ENCODE measurements around the gene TNFSF10.
"Not testable (repeated sequence)": the region's sequence is repeated elsewhere in the genome, so short reads cannot be mapped to it uniquely, and the experiment has no call there.

Gene TNFSF10

DNA sequence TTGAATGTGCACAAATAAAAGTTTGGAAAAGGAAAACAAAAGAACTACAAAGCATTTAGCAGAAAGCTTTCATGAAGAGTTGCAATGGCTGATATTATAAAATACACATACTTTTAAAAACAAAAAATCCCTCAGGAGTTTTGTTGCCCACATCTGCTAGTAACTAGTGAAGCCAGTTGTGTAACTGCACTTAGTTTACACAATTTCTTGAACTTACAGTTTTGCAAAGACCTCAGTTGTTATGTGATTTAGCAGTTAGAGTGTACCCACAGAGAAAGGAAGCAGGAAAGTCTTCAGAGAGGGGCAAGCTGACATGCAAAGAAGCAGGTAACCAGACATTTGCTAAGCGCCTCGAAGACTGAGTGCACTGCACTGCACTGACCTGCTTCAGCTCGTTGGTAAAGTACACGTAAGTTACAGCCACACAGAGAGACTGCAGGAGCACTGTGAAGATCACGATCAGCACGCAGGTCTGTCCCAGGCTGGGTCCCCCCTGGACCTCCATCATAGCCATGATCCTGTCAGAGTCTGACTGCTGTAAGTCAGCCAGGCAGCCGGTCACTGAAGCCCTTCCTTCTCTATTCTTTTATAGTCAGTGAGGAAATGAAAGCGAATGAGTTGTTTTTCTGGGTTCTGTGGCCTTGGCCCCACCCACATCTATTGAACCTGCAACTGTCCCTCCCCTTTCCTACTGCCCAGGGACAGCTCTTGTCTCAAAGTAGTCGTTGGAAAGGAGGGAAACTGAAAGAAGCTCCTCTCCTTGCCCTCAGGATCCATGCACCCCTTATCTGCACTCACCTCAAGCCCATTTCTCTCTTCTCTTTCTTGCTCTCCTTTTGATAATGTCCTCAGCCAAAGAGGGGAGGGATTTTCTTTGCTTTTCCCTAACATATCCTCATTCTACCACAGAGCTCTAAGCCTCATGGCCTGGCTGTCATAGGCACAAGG is at the start of gene TNFSF10:
Gene TNFSF10 (minus strand): TSS at position 560 of the 948 bp plus-strand sequence. CDS start 46 bp downstream, at position 514.
- peak; percentile 94 to 97 for DNase-seq

DNA sequence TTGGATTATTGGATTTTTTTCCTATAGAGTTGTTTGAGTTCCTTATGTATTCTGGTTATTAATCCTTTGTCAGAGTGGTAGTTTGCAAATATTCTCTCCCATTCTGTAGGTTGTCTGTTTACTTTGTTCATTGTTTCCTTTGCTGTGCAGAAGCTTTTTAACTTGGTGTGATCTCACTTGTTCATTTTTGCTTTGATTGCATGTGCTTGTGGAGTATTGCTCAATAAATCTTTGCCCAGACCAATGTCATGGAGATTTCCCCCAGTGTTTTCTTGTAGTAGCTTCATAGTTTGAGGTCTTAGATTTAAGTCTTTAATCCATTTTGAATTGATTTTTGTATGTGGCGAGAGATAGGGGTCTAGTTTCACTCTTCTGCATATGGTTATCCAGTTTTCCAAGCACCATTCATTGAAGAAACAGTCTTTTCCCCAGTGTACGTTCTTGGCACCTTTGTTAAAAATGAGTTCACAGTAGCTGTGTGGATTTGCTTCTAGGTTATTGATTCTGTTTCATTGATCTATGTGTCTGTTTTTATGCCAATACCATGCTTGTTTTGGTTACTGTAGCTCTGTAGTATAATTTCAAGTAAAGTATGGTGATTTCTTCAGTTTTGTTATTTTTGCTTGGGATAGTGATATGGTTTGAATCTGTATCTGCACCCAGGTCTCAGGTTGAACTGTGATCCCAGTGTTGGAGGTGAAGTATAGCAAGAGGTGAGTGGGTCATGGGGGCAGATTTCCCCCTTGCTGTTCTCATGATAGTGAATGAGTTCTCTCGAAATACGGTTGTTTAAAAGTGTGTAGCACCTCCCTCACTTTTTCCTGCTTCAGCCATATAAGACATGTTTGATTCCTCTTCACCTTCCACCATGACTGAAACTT is 46.1 kb upstream of the TNFSF10 start:
- peak; percentile 36 to 62 for DNase-seq

DNA sequence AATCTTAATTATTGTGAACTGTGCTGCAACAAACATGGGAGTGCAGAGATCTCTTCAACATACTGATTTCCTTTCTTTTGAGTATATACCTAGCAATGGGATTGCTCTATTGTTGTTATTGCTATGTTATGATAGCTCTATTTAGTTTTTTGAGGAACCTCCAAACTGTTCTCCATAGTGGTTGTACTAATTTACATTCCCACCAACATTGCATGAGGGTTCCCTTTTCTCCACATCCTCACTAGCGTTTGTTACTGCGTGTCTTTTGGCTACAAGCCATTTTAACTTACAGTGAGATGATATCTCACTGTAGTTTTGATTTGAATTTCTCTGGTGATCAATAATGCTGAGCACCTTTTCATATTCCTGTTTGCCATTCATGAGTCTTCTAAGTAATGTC is 45.5 kb upstream of the TNFSF10 start:
- peak; percentile 76 to 77 for DNase-seq

DNA sequence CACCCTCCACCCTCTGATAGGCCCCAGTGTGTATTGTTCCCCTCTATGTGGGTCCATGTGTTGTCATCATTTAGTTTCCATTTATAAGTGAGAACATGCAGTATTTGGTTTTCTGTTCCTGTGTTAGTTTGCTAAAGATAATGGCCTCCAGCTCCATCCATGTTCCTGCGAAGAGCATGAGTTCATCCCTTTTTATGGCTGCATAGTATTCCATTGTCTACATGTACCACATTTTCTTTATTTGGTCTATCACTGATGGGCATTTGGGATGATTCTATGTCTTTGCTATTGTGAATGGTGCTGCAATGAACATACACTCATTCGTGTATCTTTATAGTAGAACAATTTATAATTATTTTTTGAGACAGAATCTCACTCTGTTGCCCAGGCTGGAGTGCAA is 43.6 kb upstream of the TNFSF10 start:
- not testable (repeated sequence) for DNase-seq

DNA sequence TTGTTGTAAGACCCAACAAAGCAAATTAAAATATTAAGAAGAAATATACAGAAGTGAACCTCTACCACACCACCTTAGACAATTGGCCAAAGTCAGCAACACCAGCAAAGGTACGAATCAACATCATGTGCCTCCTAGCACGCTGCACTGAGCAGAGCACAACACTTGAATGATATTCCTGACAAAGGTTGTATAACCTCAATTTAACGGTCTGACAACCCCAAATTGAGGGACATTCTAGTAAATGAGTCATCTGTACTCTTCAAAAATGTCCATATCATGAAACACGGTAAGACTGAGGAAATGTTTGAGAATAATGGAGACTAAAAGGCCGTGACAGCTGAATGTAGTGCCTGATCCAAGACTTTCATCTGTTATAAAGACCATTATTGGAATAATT is 41.3 kb upstream of the TNFSF10 start:
- DNase-seq = no peak

DNA sequence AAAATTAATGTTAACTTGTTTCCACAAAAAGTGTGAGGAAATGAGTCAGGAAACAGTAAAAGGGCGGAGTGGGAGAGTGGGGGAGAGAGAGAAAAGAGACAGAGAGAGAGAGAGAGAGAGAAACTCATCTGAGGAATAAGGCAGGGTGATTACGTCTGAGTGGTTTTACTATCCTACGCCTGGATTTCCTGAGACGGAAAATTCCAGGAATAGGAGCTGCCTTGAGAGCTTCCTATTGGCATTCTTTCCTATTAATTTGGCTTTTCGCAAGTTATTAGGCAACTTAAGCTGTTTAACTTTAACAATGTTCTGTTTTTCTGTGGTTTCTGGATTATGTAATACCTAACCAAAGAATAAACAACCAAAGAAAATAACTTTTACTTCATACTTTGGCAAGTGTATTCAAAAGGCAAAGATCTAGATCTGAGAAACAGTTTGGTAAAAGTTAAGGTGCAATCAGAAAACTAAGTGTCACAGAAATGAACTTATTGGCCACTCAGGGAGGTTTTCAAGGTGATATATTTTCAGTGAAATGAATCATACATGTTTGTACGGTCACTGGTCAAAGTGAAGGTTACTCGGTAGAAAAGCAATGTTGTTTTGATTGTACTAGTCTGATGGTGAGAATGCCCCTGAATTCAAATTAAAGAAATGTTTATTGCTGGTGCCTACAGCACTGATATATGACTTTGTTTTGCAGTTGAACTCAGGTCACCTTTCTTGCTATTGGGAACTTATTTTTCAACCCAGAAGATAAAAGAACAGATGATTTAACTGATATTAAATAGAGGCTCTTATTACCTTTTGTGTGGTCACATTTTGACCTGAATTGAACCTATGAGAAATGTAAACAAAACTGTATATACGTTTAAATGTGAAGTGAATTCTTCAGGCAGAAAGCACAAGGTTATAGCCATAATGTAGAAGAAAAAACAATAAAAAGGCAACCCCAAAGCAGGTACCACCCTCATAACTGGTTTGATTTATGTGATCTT is 39.9 kb upstream of the TNFSF10 start:
- DNase-seq = peak; percentile 62 to 72

DNA sequence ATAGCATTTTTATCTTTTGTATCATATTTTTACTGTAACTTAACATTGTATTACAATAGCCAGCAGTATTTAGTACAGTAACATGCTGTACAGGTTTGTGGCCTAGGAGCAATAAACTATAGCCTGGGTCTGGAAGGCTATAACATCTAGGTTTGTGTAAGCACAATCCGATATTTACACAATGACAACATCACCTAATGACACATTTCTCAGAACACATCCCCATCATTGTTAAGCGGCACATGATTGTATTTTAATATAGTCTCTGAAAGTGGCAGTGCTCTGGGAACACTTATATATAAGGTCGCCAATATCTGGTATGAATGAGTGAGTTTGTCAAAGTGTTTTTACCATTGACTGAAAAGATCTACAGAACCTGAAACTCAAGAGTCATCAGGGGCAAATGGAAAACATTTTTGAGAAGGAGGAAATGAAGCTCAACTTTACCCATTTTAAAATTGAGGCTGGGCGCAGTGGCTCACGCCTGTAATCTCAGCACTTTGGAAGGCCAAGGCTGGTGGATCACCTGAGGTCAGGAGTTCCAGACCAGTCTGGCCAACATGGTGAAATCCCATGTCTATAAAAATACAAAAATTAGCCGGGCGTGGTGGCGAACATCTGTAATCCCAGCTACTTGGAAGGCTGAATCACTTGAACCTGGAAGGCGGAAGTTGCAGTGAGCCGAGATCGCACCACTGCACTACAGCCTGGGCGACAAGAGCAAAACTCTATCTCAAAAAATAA is 38.8 kb upstream of the TNFSF10 start:
- DNase-seq = no peak

DNA sequence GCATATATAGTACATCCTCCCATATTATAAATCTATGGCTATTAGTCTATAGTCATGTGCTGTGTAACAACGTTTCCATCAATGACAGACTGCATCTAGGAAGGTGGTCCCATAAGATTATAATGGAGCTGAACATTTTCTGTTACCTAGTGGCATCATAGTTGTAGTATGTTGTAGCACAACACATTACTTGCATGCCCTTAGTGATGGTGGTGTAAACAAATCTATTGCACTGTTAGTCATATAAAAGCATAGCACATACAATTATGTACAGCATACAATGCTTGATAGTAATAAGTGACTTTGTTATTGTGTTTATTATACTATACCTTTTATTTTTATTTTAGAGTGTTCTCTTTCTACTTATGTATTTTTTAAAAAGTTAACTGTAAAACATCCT is 37.4 kb upstream of the TNFSF10 start:
- DNase-seq = no peak

DNA sequence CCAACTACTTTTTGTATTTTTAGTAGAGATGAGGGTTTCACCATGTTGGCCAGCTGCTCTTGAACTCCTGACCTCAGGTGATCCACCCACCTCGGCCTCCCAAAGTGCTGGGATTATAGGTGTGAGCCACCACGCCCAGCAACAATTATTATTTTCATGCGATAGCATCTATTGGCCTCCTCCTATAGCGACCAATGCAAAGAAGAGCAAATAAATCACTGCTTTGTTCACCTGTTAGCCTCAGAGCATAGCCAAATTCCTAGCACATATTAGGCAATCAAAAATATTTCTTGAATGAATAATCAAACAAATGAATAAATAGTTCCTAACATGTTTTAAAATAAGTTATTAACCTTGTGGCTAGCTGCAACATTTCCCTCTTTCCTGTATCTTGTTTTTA is 36.8 kb upstream of the TNFSF10 start:
- no peak for DNase-seq

DNA sequence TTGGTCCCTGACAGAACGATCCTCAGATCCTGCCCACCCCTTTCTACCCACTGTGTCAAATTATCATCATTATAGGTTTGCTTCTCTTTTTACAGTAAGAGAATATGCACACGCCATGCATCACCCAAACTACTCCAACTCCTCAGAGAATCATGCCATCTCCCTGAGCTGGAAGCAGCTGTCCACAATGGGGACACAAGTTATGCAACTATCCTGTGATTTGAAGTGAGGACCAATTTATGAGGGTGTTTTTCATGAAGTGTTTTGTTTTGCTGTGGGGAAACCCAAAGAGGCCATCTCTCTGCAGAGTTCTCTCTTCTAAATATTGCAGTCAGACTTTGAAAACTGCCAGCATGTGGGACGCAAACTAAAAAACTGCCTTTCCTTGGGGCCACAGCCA is 35.8 kb upstream of the TNFSF10 start:
- peak; percentile 55 to 60 for DNase-seq

DNA sequence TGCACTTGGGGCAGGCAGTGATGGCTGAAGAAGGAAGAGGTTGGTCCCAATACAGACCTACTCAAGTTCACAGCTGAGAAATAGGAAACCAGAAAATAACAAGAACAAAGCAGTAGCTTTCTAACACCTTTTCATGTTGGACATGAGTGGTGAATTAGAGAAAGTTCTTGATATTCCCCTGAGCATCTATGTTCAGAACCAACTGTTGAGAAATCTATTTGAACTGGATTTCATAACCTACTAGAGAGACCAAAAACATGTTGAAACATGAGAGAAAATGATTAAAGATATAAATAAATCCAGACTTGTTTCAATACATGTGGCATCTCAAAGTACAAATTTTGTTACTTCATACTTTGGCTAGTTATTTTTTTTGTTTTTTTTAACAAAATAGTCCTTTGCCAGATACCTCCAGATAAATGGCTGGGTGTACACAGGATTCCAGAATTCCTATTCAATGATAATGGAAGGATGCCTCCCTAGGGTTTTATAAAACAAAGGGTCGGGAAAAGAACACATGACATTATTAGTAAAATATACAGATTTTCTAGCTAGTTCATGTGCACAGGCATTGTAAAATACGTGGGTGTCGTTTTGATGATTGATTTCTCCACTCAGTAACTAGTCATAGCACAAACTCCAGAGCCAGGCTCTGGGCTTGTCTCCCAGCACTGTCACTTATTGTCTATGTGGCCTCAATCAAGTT is 34.4 kb upstream of the TNFSF10 start:
- peak; percentile 26 to 52 for DNase-seq

DNA sequence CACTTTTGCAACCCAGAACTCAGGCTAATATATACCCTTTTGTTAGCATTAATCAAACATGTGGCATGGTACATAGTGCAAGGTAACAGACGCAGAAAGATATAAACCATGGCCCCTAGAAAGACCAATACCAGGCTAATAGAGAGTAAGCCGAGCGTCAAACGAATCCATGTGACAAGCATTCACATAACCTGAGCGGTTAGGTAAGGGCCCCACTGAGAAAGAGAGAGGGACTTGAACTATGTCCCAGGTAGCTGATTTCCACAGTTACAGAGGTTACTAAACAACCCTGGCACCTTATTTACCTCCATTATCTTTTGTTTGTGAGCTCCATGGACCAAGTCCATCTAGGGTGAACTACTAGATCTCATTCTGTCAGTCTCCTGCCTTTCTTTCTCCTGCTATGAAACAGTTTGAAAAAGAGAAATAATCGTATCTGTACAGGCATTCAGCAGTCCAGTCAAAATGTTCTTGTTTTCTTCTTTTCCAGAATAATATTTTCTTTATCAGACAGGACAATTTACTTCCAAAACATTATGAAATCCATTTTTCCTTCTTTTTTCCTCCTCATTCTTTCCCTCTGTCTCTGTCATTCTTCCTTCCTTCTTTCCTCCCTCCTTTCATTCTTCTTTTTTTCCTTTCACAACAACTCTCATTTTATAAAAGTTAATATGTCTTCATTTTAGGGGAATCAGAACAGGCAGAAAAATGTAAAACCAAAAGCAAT is 30.5 kb upstream of the TNFSF10 start:
- no peak for DNase-seq

DNA sequence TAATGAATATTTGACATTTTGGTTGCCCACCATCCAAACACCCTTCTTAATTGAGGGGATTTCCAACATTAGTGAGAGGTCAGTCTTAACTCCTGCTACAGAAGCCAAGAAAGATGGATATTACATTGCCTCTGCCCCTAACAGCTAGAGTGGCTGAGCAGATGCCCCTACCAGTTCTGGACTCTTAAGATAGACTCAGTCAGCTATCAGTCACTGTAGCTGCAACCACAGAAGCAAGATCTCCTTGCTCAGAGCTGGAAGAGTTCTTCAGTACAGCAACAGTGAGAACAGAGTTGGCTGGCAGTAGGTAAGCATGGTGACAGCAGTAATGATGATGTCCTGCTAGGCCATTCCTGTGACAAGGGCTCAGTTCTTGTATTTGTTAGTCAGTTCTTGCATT is 29.4 kb upstream of the TNFSF10 start:
- DNase-seq = no peak

DNA sequence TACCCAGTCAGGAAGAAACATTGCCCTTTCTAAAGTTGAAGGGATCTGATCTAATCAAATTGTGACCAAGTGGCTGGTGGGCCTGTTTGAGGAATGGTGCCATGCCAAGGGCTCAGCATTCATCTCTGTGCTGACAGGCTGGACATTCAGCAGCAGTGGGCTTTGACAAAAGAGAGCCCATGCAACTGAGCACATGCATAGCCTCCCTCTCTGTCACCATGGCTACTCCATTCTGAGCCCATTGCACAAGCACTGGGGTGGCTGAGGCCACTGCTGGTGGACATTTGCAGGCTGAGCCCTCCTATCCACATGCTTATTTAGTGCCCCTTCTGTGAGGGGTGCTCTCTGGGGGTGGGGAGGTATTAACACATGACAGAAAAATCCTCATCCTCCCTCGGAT is 28.6 kb upstream of the TNFSF10 start:
- no peak for DNase-seq

DNA sequence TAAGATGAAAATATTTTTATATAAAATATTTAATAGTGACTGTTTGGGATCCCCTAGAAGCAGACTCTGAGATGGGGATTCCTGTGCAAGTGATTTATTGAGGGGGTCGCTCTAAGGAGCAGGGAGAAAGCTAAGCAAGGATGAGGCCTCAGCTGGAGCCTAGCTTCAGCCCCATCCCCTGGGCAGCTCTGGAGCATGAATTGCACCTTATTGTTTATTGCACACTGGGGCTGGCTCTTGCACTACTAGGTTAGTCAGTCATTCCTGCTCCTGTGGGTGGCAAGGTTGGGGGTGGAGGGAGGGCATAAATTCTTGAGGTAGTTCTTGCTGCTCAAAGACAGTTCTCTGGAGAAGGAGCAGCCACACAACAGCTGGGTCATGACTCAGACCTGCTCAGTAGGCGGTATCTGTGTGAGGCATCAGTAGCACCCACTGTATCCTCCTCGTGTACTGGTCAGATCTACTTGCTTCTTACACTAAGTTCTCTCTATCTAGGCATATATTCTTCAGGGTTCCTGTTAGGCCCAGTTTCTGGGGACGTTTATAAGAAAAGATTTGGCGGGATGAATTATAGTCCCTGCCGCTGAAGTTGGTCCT is 27.2 kb upstream of the TNFSF10 start:
- DNase-seq = no peak

DNA sequence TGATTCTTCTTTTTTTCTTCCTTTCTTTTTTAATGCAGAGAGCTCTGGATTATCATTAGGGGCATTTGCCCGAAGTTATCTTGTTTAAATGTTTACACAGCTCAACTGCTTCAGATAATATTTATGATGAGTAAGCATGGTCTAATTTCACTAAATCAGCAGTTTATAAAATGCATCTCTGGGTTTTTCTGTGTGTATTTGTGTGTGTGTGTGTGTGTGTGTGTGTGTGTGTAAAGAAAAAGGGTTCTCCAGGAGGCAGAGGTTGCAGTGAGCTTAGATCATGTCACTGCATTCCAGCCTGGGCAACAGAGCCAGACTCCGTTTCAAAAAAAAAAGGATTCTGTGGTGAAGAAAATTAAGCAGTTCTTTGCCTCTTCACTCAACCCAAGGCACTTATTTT is 25.9 kb upstream of the TNFSF10 start:
- DNase-seq = no peak

DNA sequence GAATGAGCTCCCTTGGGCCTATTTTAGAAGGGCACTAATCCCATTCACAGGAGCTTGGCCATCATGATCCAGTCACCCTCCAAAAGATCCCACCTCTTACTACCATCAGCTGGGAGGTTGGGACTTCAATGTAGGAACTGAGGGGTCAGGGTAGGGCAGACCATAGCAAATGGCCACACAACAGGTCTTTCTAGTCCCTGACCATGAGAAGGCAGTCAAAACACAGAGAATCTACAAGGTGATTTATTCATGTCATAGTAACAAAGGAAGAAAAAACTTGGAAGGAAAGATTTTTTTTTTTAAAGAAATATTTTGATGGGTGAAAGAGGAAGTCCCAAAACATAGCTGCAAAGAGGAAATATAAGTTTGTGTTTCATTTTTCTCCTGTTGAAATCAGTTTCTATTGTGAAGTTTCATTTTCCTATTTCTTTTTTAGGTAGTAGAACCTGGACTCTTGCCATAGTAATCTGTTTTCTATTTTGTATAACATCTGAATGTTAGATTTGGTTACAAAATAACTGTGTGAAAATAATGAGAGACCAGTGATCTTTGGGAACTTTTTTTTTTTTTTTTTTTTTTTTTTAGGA is 23.5 kb upstream of the TNFSF10 start:
- DNase-seq = peak; percentile 71 to 77

DNA sequence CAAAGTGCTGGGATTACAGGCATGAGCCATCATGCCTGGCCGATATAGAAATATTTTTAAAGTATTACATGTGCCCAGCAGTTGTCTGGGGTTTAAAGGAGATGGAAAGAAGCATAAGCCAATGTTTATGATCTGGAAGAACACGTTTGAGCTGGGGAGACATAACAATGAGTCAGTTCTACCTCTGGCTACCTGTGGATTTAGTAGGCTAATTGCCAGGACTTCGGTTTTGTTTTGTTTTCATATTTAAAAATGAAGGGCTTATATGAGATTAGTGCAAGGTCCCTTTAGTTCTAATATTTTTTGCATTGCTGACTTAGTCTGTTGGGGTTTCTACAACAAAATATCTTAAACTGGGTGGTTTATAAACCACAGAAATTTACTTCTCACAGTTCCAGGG is 22.9 kb upstream of the TNFSF10 start:
- no peak for DNase-seq

DNA sequence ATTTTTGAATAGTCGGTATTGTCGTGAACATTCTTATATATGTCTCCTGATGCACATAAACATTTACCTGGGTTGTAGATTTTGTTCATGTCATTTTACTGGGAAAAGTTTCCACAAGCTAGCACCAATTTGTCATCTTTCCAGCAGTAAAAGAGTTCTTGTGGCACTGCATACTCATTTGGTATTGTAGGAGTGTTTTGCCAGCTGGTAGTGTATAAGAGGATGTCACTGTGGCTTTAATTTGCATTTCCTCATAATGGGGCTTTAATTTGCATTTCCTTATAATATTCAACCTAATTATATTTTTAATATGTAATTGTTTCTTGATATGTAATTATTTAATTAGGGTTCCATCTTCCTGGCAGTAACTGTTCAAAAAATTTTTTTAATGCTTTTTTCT is 21.2 kb upstream of the TNFSF10 start:
- no peak for DNase-seq

DNA sequence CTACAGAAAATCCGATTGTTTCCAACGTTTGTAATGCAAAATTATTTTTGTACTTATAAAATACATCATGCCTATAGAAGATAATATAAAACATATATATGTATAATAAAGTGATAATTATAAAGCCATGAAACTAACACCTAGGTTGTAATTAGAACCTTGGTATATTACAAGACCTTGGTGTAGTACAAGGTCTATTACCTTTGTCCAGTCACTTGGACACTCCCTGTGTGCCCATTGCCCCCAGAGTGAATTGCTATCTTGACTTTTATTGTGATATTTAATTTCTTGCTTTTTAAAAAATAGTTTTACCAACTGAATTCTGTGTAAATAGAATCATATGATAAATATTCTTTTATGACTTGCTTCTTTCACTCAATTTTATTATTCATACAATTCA is 20.7 kb upstream of the TNFSF10 start:
- DNase-seq = no peak

Measured in AML-193 (cell line).